CD4-positive, alpha-beta T cell treated with Interleukin-4 for 1 hour (primary cell): Measurements from ENCODE around the gene SLC7A6OS.

ENCODE experiments used
- DNase-seq, 2 donors: peaks; one replicate each; pipeline ENCODE4 v3.0.0-alpha.2; 2020 to 2022

The SLC7A6OS gene

DNA sequence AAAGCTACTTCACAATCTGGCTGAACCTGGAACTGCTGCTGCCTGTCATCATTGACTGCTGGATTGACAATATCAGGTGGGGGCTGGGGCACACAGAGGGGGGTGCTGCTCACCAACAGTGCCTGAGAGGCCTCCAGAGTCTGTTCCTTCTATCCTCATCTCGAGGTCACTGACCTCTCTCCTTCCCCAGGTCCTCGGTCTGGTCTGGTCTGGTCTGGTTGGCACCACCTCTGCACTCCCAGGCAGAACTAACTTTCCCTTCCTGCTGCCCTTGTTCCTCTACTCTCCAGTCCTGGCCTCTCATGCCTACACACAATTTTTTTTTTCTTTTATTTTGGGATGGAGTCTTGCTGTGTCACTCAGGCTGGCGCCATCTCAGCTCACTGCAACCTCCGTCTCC, 61.4 kb downstream of the SLC7A6OS start:
- no peak for DNase-seq
